ENCODE data around the gene ASB1.
"Not testable (repeated sequence)": the region's sequence is repeated elsewhere in the genome, so short reads cannot be mapped to it uniquely, and the experiment has no call there.

The ASB1 gene

DNA sequence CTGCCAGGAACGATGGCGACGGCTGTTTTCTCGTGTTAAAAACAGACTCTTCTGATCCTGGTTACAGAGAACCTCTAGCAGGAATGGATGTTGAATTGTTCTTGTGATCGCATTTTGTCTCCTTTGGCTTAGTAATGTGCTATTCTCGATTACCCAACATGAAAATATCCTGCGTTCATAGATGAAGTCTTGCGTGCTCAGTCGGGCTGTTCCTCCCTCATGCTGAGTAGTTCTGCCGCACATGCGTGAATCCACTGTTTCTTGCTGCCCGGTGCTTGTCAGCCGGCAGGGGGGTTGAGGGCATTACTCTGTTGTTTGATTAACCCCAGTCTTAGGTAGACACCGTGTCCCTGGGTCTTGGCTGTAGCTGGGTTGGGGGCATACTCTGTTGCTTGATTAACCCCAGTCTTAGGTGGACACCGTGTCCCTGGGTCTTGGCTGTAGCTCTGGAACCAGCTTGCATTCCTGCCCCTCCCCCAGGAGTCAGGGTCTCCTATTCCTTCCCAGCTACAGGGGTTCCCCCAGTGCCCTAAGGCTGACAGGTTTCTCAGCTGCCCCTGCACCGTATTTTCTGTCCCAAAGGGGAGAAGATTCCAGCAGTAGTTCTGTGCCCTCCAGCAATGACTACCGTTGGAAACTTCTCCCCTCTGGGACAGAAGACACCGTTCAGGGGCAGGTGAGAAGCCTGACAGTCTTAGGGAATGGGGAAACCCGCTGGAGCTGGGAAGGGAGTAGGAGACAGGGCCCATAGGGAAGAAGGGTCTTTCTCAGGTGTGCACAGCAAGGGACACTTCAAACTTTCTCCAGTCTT, 22.1 kb upstream of the ASB1 start:
- no peak for DNase-seq

DNA sequence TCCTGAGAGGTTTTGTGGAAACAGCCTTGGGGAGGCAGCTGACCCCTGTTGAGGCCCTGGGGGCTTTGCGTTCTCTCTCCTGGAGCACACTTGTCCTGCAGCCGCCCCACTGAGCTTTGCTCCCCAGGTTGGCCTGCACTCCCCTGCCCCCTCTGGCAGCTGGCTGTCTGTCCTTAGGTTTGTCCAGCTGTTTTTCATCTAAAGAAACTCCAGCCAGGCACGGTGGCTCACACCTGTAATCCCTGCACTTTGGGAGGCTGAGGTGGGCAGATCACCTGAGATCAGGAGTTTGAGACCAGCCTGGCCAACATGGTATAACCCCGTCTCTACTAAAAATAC, 21.5 kb upstream of the ASB1 start:
- DNase-seq, result not testable (repeated sequence)

DNA sequence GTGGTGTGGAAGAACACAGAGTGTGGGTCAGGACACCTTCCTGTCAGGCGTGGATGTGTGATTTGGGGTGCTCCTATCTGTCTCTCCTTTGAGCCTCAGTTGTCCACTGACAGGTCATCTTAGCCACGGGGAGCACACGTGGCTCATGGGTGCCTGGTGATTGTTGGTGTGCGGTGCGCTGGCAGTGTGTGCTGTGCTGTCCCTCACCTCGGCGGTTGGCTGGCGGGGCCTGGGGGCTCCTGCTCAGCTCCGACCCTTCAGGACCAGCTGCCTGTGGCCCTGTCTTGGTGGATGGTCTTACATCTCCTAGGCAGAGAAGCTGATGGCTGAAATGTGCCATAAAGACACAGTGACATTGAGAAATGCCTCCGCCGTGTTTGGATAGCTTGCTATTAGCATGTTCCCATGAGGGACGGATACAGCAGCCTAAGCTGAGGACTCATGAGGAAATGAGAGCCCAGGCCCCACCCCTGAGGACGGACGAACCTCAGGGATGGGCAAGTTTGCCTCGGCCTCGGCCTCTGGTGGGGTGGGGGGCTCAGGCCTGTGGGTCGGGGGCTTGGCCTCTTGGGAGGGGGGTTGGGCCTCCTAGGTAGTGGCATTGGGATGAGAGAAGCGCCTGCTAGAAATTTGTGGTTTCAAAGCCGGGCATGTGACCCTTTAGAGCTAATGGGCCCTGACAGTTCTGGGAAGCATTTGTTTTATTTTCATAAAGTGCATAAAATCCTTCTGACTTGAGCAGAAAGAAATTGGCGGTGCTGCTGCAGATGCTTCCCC, 20.3 kb upstream of the ASB1 start:
- no peak for DNase-seq

DNA sequence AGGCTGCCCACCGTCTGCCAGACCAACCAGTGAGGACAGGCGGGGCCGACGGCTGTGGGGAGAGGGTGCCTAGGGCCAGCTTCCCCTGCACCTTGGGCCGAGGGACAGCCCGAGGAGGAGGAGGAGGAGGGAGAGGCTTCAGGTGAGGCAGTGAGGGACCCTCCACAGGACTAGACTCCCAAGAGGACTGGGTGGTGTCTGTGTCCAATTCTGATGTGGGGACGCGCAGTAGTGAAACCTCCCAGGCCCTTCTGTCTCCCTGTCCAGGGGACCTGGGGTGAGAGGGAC, 19.8 kb upstream of the ASB1 start:
- DNase-seq, result no peak

DNA sequence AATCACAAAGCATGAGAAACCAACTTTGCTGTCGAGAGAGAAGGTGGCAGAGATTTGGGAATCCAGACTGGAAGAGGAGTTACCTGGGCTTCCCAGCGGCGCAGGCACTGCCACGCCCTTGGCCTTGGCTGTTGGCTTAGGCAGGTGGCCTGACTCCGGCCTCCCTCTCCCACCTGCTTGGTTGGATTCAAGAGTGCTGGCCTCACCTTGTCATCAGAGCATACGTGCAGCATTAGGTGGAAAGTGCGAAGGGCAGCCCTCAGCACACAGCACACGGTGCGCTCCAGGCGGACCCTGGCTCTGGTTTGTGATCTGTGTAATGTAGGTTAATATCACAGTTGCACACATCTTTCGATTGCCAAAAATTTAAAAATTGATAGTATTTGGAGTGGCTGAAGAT, 19.2 kb upstream of the ASB1 start:
- DNase-seq, result no peak

DNA sequence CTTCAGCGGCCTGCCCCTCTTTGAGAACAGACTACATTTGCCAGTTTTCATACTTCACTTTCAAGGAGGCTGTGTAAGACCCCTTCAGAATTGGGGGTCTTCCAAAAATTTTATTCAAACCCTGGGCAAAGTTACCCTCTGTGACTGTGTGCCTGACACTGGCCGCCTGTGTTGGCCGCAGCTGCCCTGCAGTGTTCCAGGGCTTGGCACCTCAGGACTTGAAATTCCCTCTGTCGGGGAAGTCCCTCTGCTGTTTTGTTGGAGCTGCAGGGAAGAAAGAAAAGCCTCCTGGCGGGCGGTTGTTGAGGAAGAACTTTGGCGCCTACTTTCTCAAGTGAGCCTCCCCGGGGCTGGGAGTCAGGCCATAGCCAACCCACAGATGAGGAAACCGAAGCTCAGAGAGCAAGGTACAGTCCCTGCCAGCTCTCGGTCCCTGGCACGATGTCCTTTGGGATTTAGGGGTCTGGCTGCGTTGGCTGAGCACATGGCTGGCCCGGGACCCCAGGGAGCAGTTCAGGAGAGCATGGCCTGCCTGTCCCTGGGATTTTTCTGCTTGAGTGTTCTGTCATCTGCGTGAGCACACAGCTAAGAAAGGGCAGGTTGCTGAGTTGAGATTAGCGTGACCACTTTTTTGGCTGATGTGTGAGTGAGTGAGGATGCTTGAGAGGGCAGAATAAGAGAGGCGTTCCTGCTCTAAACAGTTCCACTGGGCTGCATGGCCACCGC, 17.9 kb upstream of the ASB1 start:
- no peak for DNase-seq

DNA sequence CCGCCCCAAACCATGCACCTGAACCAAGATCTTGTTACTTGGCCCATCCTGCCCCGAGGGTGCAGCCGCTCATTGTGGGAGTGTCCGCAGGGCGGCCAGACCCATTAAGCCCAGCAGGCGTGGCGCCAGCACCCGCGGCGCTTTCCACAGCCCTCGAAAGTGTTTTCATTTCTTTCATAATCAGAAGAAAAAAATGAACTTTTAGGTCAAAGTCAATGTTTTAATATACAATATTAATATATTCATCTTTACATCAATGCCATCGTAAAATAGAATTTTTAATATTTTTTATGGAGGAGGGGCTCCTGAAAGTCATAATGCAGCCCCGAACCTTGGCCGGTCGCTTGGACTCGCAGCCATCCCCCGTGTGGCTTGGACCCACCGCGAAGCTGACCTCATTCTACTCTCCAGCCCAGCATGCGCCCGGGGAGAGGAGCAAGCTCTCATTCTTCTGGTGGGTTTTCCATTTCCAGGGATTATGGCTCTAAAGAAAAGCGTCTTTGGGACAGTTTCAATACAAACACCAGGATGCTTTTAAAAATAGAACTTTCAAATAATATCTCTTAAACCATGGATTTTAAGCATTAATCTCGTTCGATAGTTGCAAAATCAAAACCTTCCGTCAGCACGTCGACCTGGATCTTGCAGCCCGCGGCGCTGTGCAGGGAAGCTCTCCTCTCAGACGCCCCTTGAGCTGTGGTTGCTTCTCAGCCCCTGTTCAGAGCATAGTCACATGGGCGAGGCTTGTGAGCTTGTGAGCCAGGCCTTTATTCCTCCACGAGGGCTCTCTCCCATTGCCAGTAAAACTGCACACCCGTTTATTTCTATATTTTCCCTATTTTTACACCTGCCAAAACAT, 17.2 kb upstream of the ASB1 start:
- DNase-seq, result no peak

DNA sequence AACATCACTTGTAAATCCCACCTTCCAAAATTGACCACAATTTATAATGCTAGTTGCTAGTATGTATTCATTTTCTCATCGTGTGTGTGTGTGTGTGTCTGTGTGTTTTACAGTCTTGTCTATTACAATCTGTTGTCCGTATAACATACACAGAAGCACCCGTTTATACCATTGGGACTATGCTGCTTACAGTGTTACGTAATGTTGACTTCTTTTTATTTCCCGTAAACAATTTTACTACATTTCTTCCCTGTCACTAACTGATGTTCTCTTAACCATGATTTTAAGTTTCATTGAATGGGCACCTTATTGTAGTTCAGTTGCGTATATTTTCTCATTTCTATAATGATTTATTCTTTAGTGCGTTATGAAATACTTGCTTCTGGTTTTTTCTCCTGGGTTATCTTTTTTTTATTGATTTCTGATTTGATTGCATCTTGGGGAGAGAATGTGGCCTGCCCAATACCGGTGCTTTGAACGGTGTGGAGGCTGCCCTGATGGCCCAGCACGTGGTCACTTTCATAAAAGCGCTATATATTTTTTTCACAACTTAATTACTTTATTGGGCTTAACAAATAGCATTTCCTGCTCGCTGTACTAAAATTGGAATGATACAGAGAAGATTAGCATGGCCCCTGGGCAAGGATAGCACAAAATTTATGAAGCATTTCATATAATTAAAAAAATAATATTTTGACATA, 14.5 kb upstream of the ASB1 start:
- no peak for DNase-seq

DNA sequence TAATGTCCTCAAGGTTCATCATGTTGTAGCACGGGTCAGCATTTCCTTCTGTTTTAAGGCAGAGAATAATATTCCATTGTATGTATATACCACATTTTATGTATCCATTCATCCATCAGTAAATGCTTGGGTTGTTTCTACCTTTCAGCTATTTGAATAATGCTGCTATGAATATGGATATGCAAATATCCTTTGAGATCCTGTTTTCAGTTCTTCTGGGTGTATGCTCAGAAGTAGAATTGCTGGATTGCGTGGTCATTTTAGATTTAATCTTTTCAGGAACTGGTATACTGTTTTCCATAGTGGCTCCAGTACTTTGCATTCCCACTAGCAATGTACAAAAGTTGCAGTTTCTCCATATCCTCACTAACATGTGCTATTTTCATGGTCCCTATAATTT, 13.4 kb upstream of the ASB1 start:
- DNase-seq, result no peak

DNA sequence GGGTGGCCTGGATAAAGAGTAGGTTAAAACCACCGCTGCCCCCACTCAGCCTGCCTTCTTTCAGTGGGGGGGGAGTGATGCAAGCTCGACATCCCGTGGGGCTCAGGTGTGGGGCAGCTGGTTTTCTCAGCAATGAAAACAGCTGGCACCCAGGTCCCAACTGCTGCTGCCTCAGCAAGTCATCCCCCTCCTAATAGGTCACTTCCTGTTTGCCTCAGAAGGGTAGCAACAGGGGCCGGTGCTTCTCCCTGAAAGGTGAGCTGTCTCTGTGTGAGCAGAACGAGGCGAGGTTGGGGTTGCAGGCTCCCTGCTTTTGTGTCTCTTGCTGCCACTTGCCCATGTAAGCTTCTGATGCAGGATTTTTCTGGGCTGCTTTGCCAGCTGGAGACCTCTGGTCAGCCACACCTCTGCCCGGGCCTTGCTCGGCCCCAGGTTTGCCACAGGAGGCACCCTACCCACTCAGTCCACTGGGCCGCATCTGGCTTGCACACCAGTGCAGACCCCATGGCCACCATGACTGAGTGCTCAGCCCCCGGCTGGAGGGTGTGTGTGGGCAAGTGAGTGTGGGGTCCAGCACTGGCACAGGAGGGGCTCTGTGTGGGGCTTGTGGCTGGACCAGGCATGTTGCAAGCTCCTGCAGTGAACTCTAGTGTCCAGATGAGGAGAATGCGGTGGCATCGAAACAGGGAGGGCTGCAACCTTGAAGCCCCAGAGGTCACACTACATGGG, 11.5 kb upstream of the ASB1 start:
- no peak for DNase-seq

DNA sequence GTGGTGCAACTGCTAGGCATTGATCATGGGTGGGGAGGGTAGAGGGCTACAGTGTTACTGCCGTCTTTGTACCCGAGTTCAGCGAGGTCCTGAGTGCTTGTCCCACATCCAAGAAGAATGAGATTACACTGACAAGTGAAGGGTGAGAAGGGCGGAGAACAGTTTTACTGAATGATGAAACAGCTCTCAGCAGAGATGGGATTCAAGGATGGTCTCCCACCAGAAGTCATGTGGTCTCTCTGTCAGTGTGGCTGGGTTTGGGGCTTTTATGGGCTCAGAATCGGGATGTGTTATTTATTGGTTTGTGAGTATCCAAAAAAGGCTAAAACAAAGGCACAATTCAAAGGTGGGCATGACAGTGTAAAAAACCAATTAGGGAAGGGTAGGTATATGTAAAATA, 10.8 kb upstream of the ASB1 start:
- no peak for DNase-seq

DNA sequence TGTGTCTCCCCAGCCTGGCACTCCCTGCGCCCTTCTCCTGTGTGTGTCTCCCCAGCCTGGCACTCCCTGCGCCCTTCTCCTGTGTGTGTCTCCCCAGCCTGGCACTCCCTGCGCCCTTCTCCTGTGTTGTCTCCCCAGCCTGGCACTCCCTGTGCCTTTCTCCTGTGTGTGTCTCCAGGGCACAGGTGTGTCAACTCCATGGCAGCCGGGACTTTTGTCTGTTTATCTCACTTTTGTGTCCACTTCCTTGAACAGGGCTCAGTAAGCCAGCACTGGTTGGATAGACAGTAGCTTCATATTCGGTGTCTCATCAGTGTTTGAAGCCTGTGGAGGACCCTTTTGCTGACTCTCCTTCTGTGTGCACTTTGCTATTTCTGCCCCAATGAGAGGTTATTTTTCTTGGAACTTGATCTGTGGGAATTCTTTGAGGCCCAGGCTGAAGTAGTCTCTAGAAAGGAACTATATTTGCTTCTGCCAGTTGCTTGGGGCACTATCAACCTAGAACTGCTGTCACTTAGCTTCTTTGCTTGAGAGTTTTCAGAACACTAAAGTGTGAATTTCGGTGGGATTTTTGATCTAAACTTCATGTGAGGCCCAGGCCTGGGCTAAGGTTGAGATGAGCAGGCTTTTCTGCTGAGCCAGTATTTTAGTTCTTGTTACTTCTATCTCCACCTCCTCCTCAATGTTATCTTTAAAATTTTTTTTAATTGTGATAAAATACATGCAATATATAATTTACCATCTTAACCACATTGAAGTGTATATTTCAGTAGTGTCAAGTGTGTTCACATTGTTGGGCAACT, 8.3 kb upstream of the ASB1 start:
- DNase-seq, result no peak

DNA sequence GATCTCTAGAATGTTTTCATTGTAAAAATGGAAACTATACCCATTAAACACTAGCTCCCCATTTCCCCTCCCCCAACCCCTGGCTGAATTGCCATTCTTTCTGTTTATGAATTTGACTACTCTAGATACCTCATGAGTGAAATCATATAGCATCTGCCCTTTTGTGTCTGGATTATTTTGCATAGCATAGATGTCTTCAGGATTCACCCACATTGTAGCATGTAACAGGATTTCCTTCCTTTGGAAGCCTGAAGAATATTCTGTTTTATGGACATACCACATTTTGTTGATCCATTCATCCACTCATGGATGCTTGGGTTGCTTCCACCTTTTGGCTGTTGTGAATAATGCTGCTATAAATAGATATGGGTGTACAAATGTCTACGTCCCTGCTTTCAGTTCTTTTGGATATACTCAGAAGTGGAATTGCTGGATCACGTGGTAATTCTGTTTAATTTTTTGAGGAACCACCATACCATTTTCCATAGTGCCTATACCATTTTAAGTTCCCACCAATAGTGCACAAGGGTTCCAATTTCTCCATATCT, 7.7 kb upstream of the ASB1 start:
- DNase-seq, result no peak

DNA sequence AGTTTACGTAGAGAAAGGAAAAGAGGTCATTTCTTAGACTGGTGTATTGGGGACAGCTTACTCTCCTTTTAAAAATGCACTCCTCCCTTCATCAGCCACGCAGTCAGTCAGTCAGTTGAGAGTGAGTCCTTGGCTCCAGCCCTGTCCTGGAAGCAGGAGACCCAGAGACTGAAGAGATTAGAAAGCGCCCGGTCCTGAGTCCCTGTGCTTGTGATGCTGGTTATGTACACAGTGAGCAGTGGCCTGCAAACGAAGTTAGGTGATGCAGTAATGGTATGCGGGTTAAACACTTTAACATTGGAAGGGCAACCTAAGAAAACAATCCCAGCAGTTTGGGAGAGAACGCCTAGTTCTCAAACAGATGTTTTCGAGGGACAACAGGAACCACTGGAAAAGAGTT, 6.3 kb upstream of the ASB1 start:
- DNase-seq, result no peak

DNA sequence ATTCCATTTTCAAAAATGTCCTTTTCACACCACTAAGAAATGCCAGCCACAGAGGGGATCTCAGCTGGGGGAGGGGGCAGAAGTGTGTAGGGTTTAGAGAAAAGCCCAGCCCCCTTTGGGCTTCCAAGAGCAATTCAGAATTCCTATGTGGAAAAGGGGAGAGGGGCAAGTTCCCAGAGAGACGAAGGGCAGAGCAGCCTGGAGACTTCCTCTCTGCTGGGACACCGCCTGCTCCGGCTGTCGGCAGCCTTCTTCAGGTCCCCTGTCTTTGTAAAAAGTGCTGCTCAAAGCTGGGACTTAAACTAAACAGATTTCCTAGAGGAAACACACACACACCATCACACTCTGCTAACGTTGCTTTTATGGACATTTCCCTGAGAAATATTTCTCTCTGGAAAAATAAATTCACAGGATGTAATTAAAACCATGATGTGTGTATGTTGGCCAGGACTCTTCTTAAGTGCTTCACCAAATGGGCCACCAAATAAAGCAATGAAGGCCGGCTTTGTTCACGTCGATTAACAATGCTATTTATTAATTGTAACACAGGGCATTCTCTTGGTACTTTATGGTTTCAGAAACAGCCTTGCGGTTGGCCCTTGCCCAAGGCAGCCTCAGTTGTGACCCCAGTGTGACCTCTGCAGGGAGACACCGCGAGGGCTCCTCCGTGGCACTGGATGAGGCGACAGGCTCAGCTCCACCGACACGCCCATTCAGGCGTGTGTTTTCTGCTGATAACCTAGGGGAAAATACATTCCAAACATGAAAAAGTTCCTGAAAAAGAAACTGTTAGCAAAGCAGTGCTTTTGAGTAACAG, 5.6 kb upstream of the ASB1 start:
- no peak for DNase-seq

DNA sequence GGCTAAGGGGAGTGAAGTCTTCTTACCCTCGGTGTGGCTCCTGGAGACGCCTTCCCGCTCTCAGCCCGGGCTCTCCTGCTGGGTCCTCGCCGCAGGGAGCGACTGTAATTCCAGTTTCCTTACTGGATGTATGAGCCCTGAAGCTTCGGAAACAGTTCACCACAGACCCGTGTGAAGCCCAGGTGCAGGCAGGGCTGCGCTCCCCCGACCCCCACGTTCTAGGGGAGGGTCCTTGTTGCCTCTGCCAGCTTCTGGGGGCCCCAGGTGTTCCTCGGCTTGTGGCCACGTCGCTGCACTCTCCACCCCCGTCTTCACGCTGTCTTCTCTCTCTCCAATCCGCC, 5.1 kb upstream of the ASB1 start:
- DNase-seq, result no peak

DNA sequence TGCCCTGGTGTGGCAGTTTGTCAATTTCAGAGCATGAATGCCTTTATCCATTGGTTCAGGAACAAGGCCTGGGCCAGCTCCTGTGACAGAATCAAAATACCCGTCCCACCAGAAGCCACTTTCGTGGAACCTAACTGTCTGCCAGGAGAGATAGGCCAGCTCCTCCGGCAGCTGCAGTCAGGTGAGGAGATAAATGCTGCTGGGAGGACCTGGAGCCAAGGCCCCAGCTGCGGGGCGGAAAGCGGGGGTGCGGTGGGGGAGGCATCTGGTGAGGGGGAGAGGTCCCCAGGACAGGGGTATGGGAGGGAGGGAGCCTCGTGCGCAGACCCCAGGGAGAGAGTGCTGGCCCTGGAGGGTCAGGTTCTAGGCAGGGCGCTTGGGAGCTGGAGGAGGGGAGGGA, 4.4 kb upstream of the ASB1 start:
- DNase-seq, result no peak

DNA sequence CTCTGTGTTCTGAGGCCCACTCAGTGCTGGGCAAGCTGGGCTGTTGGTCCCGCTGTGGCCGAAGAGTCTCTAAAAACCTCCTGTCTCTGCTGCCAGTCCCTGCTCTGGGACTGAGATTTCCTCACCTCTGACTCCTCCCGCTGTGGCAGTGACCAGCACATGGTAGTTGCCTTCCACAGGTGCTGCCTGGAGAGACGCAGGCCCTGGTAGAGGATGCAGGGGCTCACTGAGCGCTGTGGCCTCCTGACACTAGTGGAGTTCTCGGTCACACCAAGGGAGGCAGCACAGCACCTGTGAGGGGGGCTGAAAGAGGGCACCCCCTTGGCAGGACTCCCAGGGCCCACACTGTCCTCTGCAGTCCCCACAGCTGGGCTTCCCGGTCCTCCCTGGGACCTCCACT, 3.8 kb upstream of the ASB1 start:
- no peak for DNase-seq

DNA sequence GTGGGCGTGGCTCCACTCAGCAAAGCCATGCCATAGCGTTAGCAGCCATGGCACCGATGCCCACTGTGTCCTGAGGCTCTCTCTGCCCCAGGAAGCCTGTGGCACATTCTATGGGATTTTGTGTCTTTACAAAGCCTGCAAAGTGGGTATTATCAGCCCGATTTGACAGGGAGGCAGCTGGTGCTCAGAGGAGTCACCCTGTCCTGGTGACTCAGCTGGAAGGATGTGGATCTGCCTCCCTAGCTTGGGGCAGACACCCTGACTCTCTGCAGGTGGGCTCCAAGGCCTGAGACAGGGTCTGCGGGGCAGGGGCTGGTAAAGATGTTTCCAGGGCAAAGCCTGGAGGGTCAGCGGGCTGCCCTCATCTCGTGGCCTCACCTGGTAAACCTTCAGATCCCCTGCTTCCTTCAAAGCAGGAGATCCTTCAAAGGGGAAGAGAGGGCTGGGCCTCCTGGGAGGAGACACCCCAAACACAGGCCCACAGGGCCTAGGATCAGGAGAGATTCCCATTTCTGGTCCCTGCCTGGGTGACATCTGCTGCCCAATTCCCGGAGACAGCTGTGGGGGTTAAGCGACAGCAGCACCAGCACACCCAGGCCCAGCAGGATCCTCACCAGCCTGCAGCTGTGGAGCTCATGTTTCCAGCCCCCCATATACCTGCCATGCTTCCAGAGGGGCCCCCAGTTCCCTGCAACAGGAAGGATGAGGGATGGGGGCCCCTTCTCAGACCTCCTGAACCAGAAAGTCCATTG, 3.0 kb upstream of the ASB1 start:
- DNase-seq, result no peak

Data from 8988T (cell line).